ENCODE data around the gene PHF13. TPM values are rescaled to one million over a fixed set of nuclear protein-coding genes. Genes with fewer than 3 reads are reported as not detected.

PHF13 gene
- polyA plus RNA-seq, result 1 to 10 TPM; 1.2 to 5.7 (median 2.9) TPM

GRCh38 chr1:6613361-6614018 lies at the start of gene PHF13:
PHF13 (plus strand) TSS chr1:6613731; CDS start chr1:6614067, 336 bp downstream.
- Mint-ChIP-seq H3K36me3 (no peaks in the 10 kb centered on the region), H3K9me3 (no peaks in the 10 kb centered on the region), H3K27ac (peak within 1 kb of the TSS; percentile 88 to 96 (median 90)), H3K27me3 (ENCODE audit: low read depth in 3 of 3) (peaks cover 5 to 15% (median 9%) of the 10 kb centered on the region in 3 donors), H3K4me3 (peak within 1 kb of the TSS; percentile 90 to 95 (median 91)), H3K4me1 (peaks cover 18 to 25% of the 10 kb centered on the region in 2 donors)
- DNase-seq, result peak; percentile 99

- Mint-ChIP-seq H3K27ac (peak overlapping the region in 1 of 6 donors; percentile 21), H3K27me3 (ENCODE audit: low read depth in 3 of 3) (peaks cover 0 to 3% (median 3%) of the 10 kb centered on the region in 3 donors), H3K36me3 (no peaks in the 10 kb centered on the region), H3K4me1 (no peaks in the 10 kb centered on the region), H3K4me3 (no peak overlapping the region), H3K9me3 (no peaks in the 10 kb centered on the region)
- no peak for DNase-seq
These were observed 44.5 kb upstream of the PHF13 start for GRCh38 chr1:6569033-6569432.

DNA sequence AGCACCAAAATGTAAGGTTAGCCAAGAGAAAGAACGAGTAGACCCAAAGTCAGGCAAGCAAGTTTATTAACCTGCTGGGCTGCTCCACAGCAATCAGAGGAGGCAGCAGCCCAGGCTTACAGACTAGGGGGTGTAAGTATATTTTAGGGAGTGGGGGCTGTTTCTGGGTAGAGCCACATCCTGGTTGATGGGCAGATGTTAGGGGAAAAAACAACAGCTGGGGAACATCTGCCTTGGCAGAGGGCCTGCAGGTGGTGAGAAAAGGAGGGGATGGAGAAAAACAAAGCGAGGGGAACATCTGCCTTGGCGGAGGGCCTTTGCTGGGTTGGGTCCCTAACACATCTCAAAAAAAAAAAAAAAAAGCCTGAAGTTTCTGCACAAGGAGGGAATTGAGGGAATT lies 43.4 kb upstream of the PHF13 start:
- Mint-ChIP-seq H3K9me3 (no peaks in the 10 kb centered on the region), H3K36me3 (no peaks in the 10 kb centered on the region), H3K27me3 (ENCODE audit: low read depth in 3 of 3) (peaks cover 0 to 3% (median 3%) of the 10 kb centered on the region in 3 donors), H3K27ac (no peak overlapping the region), H3K4me1 (no peaks in the 10 kb centered on the region), H3K4me3 (no peak overlapping the region)
- DNase-seq, result no peak

- Mint-ChIP-seq H3K27me3 (ENCODE audit: low read depth in 3 of 3) (peaks cover 0 to 3% (median 3%) of the 10 kb centered on the region in 3 donors), H3K36me3 (no peaks in the 10 kb centered on the region), H3K4me1 (no peaks in the 10 kb centered on the region), H3K9me3 (no peaks in the 10 kb centered on the region), H3K27ac (no peak overlapping the region), H3K4me3 (no peak overlapping the region)
- DNase-seq, result no peak
These were observed 42.5 kb upstream of the PHF13 start for GRCh38 chr1:6570987-6571386.

DNA sequence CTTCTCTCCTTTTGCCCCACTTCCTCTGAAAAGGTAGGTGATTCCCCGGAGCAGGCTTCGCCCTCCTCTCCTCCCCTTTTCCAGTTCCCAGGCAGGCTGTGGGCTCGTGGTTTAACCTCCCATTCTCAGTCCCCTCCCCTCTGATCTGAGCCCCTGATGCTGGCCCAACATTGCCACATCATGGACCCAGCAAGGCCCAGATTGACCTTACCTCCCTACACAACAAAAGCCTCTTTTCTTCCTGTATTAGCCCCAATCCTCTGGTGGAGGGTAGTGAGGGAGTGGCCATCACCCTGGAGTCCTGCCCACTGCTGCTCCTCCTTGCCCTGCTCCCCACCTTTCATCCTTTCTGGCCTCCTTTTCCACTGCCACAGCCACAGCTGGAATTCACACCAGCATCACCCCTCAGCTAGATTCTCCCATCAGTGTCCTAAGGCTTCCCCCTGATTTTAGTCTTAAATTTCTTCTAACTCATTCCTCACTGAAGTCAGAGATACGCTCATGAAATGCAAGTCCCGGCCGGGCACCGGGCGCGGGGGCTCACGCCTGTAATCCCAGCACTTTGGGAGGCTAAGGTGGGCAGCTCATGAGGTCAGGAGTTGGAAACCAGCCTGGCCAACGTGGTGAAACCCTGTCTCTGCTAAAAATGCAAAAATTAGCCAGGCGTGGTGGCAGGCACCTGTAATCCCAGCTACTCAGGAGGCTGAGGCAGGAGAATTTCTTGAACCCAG lies 40.7 kb upstream of the PHF13 start:
- H3K36me3 Mint-ChIP-seq, result no peaks in the 10 kb centered on the region
- H3K27ac Mint-ChIP-seq, result no peak overlapping the region
- no peak overlapping the region for H3K4me3 Mint-ChIP-seq

DNA sequence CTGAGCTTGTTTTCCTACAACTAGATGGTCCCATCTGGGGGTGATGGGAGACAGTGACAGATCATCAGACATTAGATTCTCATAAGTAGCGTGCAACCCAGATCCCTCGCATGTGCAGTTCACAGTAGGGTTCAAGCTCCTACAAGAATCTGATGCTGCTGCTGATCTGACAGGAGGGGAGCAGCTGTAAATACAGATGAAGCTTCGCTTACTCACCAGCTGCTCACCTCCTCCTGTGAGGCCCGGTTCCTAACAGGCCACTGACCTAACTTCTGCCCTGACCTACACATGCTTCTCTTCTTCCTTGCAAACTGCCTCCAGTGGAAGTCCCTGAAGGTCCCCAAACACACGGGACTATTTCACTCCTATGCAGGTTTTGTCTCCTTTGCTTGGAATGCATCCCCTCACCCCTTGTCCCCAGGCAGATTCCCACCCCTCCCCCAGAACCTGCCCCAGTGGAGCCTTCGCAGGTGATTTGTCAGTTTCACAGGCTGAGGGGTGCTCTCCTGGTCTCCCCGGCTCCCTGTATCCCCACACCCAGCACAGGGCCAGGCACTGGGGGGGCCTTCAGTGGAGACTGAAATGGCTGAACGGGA lies 39.4 kb upstream of the PHF13 start:
- peaks cover 1 to 2% of the 10 kb centered on the region in 2 donors for H3K4me1 Mint-ChIP-seq
- no peak overlapping the region for H3K27ac Mint-ChIP-seq
- H3K9me3 Mint-ChIP-seq, result no peaks in the 10 kb centered on the region
- H3K36me3 Mint-ChIP-seq, result no peaks in the 10 kb centered on the region
- H3K4me3 Mint-ChIP-seq, result no peak overlapping the region
- DNase-seq, result no peak
- H3K27me3 Mint-ChIP-seq (ENCODE audit: low read depth in 3 of 3), result peaks cover 0 to 3% (median 1%) of the 10 kb centered on the region in 3 donors

More for the DNA sequence above, 40.7 kb upstream of the PHF13 start:
- no peaks in the 10 kb centered on the region for H3K9me3 Mint-ChIP-seq
- no peaks in the 10 kb centered on the region for H3K4me1 Mint-ChIP-seq
- no peak for DNase-seq
- H3K27me3 Mint-ChIP-seq (ENCODE audit: low read depth in 3 of 3), result peaks cover 0 to 3% (median 3%) of the 10 kb centered on the region in 3 donors

DNA sequence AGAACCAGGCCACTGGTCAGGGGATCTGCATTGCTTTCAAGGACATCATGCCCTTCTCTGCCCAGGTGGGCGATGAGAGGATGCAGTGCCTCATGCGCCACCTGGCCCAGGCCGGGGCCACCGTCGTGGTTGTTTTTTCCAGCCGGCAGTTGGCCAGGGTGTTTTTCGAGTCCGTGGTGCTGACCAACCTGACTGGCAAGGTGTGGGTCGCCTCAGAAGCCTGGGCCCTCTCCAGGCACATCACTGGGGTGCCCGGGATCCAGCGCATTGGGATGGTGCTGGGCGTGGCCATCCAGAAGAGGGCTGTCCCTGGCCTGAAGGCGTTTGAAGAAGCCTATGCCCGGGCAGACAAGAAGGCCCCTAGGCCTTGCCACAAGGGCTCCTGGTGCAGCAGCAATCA lies 38.7 kb upstream of the PHF13 start:
- Mint-ChIP-seq H3K4me1 (peaks cover 8% of the 10 kb centered on the region in 2 donors), H3K27ac (no peak overlapping the region), H3K9me3 (no peaks in the 10 kb centered on the region), H3K4me3 (no peak overlapping the region), H3K36me3 (no peaks in the 10 kb centered on the region), H3K27me3 (ENCODE audit: low read depth in 3 of 3) (peaks cover 3 to 6% (median 3%) of the 10 kb centered on the region in 3 donors)
- DNase-seq, result no peak

DNA sequence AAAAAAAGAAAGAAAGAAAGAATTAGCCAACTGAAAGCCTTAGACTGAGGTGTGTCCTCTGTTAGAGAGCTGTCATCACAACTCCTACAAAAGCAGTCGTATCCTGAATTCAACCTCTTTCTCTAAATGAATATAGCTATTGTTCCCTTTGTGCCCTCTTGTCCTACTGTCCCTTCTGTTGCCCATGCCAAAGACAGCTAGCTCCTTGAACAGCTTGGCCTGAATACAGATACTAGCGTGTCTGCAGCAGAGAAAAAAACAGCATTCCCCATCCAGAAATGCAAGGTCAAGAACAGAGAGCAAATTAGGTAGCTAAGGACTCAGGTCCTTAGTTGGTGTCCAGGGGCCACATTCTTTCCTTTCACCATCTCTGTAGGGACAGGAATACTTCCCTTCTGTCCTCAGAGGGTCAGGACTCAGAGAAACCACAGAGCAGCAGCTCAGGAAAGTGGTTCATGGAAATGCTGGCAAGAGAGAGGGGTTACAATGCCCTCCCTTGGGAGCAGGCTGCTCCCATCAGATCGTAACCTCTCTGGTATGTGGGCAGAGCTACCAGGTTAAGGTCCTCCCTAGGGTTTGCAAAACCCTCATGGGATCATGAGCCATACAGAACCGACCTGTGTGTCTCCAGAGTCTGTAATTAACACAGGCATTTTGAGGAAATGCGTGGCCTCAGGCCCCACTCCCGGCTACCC lies 35.6 kb upstream of the PHF13 start:
- no peak for DNase-seq
- H3K36me3 Mint-ChIP-seq, result no peaks in the 10 kb centered on the region
- H3K27ac Mint-ChIP-seq, result peak overlapping the region in 2 of 6 donors; percentile 58 to 71
- peak overlapping the region in 2 of 5 donors; percentile 41 to 62 for H3K4me3 Mint-ChIP-seq
- no peaks in the 10 kb centered on the region for H3K9me3 Mint-ChIP-seq
- peaks cover 30 to 38% of the 10 kb centered on the region in 2 donors for H3K4me1 Mint-ChIP-seq
- H3K27me3 Mint-ChIP-seq (ENCODE audit: low read depth in 3 of 3), result peaks cover 4 to 8% (median 4%) of the 10 kb centered on the region in 3 donors

DNA sequence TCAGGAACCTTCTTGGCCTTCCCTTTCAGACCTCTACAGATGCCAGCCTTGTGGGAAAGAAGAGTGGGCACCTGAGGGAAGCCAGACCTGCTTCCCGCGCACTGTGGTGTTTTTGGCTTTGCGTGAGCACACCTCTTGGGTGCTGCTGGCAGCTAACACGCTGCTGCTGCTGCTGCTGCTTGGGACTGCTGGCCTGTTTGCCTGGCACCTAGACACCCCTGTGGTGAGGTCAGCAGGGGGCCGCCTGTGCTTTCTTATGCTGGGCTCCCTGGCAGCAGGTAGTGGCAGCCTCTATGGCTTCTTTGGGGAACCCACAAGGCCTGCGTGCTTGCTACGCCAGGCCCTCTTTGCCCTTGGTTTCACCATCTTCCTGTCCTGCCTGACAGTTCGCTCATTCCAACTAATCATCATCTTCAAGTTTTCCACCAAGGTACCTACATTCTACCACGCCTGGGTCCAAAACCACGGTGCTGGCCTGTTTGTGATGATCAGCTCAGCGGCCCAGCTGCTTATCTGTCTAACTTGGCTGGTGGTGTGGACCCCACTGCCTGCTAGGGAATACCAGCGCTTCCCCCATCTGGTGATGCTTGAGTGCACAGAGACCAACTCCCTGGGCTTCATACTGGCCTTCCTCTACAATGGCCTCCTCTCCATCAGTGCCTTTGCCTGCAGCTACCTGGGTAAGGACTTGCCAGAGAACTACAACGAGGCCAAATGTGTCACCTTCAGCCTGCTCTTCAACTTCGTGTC lies 34.7 kb upstream of the PHF13 start:
- Mint-ChIP-seq H3K4me3 (peak overlapping the region; percentile 13 to 97 (median 95)), H3K36me3 (no peaks in the 10 kb centered on the region), H3K27ac (peak overlapping the region; percentile 95 to 98 (median 96)), H3K27me3 (ENCODE audit: low read depth in 3 of 3) (peaks cover 4 to 8% (median 4%) of the 10 kb centered on the region in 3 donors), H3K9me3 (no peaks in the 10 kb centered on the region), H3K4me1 (peaks cover 30 to 38% of the 10 kb centered on the region in 2 donors)
- DNase-seq, result no peak

GRCh38 chr1:6579374-6580118 lies 34.0 kb upstream of the PHF13 start, which contains the start of gene ZBTB48:
ZBTB48 (plus strand) TSS chr1:6579994; CDS start chr1:6580610, 616 bp downstream.
- no peaks in the 10 kb centered on the region for H3K9me3 Mint-ChIP-seq
- peaks cover 4 to 8% (median 4%) of the 10 kb centered on the region in 3 donors for H3K27me3 Mint-ChIP-seq (ENCODE audit: low read depth in 3 of 3)
- peaks cover 31 to 41% of the 10 kb centered on the region in 2 donors for H3K4me1 Mint-ChIP-seq
- peak within 1 kb of the TSS; percentile 94 to 97 (median 97) for H3K4me3 Mint-ChIP-seq
- H3K27ac Mint-ChIP-seq, result peak within 1 kb of the TSS; percentile 95 to 98 (median 96)
- DNase-seq, result peak; percentile 97 to 98 (median 97)
- no peaks in the 10 kb centered on the region for H3K36me3 Mint-ChIP-seq

- Mint-ChIP-seq H3K27ac (peak overlapping the region; percentile 95 to 98 (median 96)), H3K9me3 (no peaks in the 10 kb centered on the region), H3K4me3 (peak overlapping the region; percentile 94 to 97 (median 97)), H3K4me1 (peaks cover 37 to 46% of the 10 kb centered on the region in 2 donors), H3K27me3 (ENCODE audit: low read depth in 3 of 3) (peaks cover 4 to 8% (median 6%) of the 10 kb centered on the region in 3 donors), H3K36me3 (no peaks in the 10 kb centered on the region)
- DNase-seq, result no peak
These were observed 33.4 kb upstream of the PHF13 start for GRCh38 chr1:6580119-6580592.
